ENCODE data around the gene HAND1.

HAND1 gene

GRCh38 chr5:154428208-154428607 lies 49.8 kb downstream of the HAND1 start:
- no peak for DNase-seq
- intact Hi-C loops (cut with DNase I), result no loop called here
